Neural progenitor cell (in vitro differentiated cells): ENCODE results near the gene PKN1. TPM values are rescaled to one million over a fixed set of nuclear protein-coding genes. Genes with fewer than 3 reads are reported as not detected.

Experiments
- DNase-seq: peaks from one replicate; pipeline ENCODE4 v3.0.0-alpha.2; 2016; ENCODE audit warnings: low spot score
- H2AFZ ChIP-seq: fragments of 200-600 bp; sonication (generic); replicated peaks from 2 replicates; pipeline ENCODE4 v1.6.1; 2016; ENCODE audit warnings: antibody characterized with exemption
- H3F3A ChIP-seq: fragments of 200-600 bp; sonication (generic); 2 replicates; pipeline ENCODE4 v1.6.1; 2016; ENCODE audit warnings: antibody characterized with exemption, low read depth
- H3K27ac ChIP-seq: fragments of 200-600 bp; sonication (generic); 2 replicates; pipeline ENCODE4 v1.5.1; 2016; ENCODE audit warnings: mild to moderate bottlenecking
- H3K27me3 ChIP-seq: fragments of 200-600 bp; sonication (generic); 2 replicates; pipeline ENCODE4 v1.6.1; 2016; ENCODE audit warnings: mild to moderate bottlenecking, moderate library complexity
- H3K36me3 ChIP-seq: fragments of 200-600 bp; sonication (generic); 2 replicates; pipeline ENCODE4 v1.5.1; 2016
- H3K4me1 ChIP-seq: fragments of 200-600 bp; sonication (generic); 2 replicates; pipeline ENCODE4 v1.6.1; 2016; ENCODE audit warnings: mixed run types
- H3K4me2 ChIP-seq: fragments of 200-600 bp; sonication (generic); 2 replicates; pipeline ENCODE4 v1.6.1; 2016
- H3K4me3 ChIP-seq: fragments of 200-600 bp; sonication (generic); 2 replicates; pipeline ENCODE4 v1.5.1; 2016
- H3K79me2 ChIP-seq: fragments of 200-600 bp; sonication (generic); 2 replicates; pipeline ENCODE4 v1.6.1; 2016; ENCODE audit warnings: low read depth
- H3K9ac ChIP-seq: fragments of 200-600 bp; sonication (generic); 2 replicates; pipeline ENCODE4 v1.6.1; 2016
- H3K9me3 ChIP-seq: fragments of 200-600 bp; sonication (generic); 2 replicates; pipeline ENCODE4 v1.5.1; 2016; ENCODE audit warnings: low read depth
- H4K20me1 ChIP-seq: fragments of 200-600 bp; sonication (generic); 2 replicates; pipeline ENCODE4 v1.6.1; 2016; ENCODE audit warnings: low read depth
- H3K27ac Mint-ChIP-seq: 3 replicates; pipeline ENCODE4 v1.8.0; 2021; ENCODE audit warnings: mixed read lengths
- H3K27me3 Mint-ChIP-seq: 2 replicates; pipeline ENCODE4 v1.8.0; 2022; ENCODE audit warnings: low read depth, mild to moderate bottlenecking, inconsistent platforms, moderate library complexity, mixed read lengths; ENCODE audit not compliant: insufficient read depth
- H3K36me3 Mint-ChIP-seq: 3 replicates; pipeline ENCODE4 v1.8.0; 2021; ENCODE audit warnings: mixed read lengths
- H3K4me1 Mint-ChIP-seq: 3 replicates; pipeline ENCODE4 v1.8.0; 2021; ENCODE audit warnings: mixed read lengths
- H3K4me3 Mint-ChIP-seq: 3 replicates; pipeline ENCODE4 v1.8.0; 2021; ENCODE audit warnings: mild to moderate bottlenecking, moderate library complexity, mixed read lengths
- H3K9me3 Mint-ChIP-seq: 3 replicates; pipeline ENCODE4 v1.8.0; 2020; ENCODE audit warnings: mixed read lengths
- EZH2 ChIP-seq: fragments of 200-600 bp; sonication (generic); IDR thresholded peaks from 2 replicates; pipeline ENCODE4 v1.6.1; 2017; ENCODE audit warnings: antibody characterized with exemption, mild to moderate bottlenecking, moderate library complexity
- EZH2phosphoT487 ChIP-seq: fragments of 200-600 bp; sonication (generic); IDR thresholded peaks from 2 replicates; pipeline ENCODE4 v1.6.1; 2017; ENCODE audit warnings: antibody characterized with exemption
- total RNA-seq: library from RNA; depleted of rRNA; stranded (reverse); fragments of >200 nt; gene quantifications from 2 replicates; pipeline ENCODE4 v1.2.3, GENCODE V29; 2015; ENCODE audit warnings: low replicate concordance
- TF ChIP-seq, protein P1 (sequence below): fragments of 200-600 bp; sonication (generic); IDR thresholded peaks from 2 replicates; pipeline ENCODE4 v1.5.1; 2017; ENCODE audit warnings: antibody characterized with exemption, mild to moderate bottlenecking

The PKN1 gene
- total RNA-seq, 1 donor from 2014 or later, result 29.0 TPM

DNA sequence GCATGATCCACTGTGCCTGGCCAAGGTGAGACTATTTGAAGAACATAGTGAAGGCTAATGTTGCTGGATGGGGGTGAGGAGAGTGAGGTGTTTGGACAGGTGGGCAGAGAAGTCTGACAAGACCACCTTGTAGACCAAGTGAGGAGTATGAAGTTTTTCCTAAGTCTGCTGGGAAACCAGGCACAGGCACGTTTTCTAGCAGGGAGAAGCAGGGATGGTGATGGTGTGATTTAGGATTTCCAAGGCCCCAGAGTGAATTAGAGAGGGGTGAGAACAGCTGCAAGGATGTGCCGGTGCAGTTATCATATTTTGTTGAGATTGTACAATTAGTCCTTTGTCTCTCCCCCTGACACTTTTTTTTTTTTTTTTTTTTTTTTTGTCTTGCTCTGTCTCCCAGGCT is 5.6 kb upstream of the PKN1 start:
- peaks cover 16% of the 10 kb centered on the region for H3F3A ChIP-seq
- H3K4me1 Mint-ChIP-seq, result peaks cover 5% of the 10 kb centered on the region
- H3K9me3 Mint-ChIP-seq, result no peaks in the 10 kb centered on the region
- no peaks in the 10 kb centered on the region for H3K4me1 ChIP-seq
- no peak for DNase-seq
- H3K4me2 ChIP-seq, result no peak overlapping the region
- no peak overlapping the region for H3K4me3 Mint-ChIP-seq
- no peak overlapping the region for H2AFZ ChIP-seq
- H4K20me1 ChIP-seq, result no peaks in the 10 kb centered on the region
- H3K9ac ChIP-seq, result no peak overlapping the region
- H3K4me3 ChIP-seq, result no peak overlapping the region
- no peak overlapping the region for H3K27ac Mint-ChIP-seq
- H3K27ac ChIP-seq, result no peak overlapping the region
- no peaks in the 10 kb centered on the region for H3K79me2 ChIP-seq
- no peaks in the 10 kb centered on the region for H3K36me3 Mint-ChIP-seq
- no peaks in the 10 kb centered on the region for H3K36me3 ChIP-seq
- H3K9me3 ChIP-seq, result no peaks in the 10 kb centered on the region
- H3K27me3 Mint-ChIP-seq, result peaks cover 10% of the 10 kb centered on the region
- TF ChIP-seq, protein P1, sequence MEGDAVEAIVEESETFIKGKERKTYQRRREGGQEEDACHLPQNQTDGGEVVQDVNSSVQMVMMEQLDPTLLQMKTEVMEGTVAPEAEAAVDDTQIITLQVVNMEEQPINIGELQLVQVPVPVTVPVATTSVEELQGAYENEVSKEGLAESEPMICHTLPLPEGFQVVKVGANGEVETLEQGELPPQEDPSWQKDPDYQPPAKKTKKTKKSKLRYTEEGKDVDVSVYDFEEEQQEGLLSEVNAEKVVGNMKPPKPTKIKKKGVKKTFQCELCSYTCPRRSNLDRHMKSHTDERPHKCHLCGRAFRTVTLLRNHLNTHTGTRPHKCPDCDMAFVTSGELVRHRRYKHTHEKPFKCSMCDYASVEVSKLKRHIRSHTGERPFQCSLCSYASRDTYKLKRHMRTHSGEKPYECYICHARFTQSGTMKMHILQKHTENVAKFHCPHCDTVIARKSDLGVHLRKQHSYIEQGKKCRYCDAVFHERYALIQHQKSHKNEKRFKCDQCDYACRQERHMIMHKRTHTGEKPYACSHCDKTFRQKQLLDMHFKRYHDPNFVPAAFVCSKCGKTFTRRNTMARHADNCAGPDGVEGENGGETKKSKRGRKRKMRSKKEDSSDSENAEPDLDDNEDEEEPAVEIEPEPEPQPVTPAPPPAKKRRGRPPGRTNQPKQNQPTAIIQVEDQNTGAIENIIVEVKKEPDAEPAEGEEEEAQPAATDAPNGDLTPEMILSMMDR, result no peak
- TF ChIP-seq EZH2 (no peak), EZH2phosphoT487 (no peak)
- H3K27me3 ChIP-seq, result peaks cover 19% of the 10 kb centered on the region

DNA sequence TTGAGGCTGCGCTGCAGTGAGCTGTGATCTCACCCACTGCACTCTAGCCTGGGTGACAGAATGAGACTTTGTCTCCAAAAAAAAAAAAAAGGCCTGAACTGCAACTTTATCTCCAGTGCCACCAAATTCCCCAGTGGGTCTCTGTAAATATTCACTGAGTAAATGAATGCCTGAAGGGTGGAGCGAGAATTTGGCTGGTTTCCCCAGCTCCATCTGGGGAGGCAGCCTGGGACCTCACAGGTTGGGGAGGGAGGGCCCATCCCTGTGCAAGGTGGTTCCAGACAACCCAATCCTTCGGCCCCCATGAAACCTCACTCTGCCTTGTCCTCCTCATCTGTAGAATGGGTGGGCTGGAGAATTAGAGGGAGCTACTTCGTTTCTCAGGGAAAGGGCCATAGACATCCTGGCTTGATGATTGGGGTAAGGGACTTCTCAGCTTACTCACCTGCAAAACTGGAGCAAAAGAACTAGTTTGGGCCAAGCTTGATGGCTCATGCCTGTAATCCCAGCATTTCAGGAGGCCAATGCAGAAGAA is 4.2 kb upstream of the PKN1 start:
- Histone ChIP-seq H3K36me3 (no peaks in the 10 kb centered on the region), H3K4me3 (no peak overlapping the region), H3K27ac (no peak overlapping the region), H3K79me2 (peaks cover 2% of the 10 kb centered on the region), H4K20me1 (peaks cover 3% of the 10 kb centered on the region), H3K9me3 (no peaks in the 10 kb centered on the region), H2AFZ (no peak overlapping the region), H3K9ac (no peak overlapping the region), H3K4me1 (peaks cover 3% of the 10 kb centered on the region), H3K4me2 (no peak overlapping the region), H3K27me3 (peaks cover 19% of the 10 kb centered on the region), H3F3A (peaks cover 20% of the 10 kb centered on the region)
- no peak overlapping the region for H3K4me3 Mint-ChIP-seq
- no peaks in the 10 kb centered on the region for H3K36me3 Mint-ChIP-seq
- no peak for DNase-seq
- no peak overlapping the region for H3K27ac Mint-ChIP-seq
- peaks cover 7% of the 10 kb centered on the region for H3K27me3 Mint-ChIP-seq
- H3K9me3 Mint-ChIP-seq, result no peaks in the 10 kb centered on the region
- H3K4me1 Mint-ChIP-seq, result peaks cover 8% of the 10 kb centered on the region
- TF ChIP-seq EZH2, result no peak

DNA sequence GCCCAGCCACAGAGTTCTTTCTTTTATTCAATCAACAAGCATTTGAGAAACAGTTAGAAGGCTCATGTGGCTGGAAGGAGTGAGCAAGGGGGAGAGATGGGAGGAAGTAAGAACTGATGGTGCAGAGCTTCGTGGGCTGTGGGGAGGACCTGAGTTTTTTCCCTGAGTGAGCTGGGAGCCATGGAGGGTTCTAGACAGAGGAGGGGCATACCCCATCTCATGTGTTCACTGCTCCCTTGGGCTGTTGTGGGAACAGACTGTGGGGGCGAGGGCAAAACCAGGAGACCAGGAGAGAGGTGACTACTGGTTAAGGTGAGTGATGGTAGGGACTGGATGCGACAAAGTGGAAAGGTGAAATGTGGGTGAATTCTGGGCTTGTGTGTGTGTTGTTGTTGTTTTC is 2.4 kb upstream of the PKN1 start:
- TF ChIP-seq, protein P1, result no peak
- no peak for TF ChIP-seq EZH2phosphoT487
- TF ChIP-seq EZH2, result no peak
- H3K9me3 Mint-ChIP-seq, result no peaks in the 10 kb centered on the region

DNA sequence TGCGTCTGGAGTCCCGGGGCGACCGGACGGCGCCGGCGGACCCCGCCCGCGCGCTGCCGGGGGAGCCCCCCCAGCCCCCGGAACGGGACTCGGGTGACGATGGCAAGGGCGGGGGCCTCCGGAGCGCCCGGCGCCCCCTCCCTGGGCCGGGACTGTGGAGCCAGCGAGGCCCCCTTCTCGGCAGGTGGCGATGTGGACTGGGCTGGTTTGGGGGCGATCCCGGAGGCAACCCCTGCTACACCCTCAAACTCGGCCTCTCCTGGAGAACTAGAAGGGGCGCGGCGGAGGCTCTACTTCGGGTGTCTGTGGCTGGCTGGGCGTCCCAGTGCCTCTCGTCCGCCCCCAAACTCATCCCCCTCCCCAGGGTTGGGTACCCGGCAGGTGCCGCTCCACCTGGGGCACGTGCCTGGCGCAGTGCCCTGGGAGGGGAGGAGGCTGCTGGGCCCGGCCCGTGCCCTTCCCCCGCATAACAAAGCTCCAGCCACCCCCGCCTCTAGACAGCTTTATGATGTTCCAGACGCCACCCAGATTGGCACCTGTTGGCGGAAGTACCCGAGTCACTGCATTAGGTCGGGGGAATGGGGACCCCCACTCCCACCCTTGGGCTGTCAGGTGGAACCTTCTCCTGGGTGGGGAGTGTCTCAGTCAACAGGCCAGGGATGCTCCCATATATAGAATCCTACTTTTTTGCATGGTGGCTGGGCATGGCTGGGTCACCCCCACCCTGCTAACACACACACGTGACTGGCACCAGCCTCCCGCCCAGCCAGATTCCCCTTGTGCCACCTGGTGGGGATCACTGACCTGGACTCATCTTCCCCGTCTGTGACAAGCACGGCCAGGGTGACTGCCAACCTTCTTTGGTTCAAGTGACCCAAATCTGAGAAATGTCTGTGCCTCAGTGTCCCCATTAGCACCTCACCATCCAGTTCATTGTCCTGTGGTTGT is 722 bp downstream of the PKN1 start:
- Histone ChIP-seq H4K20me1 (peaks cover 36% of the 10 kb centered on the region), H3K4me2 (peak overlapping the region; percentile 99), H3F3A (peaks cover 34% of the 10 kb centered on the region), H3K27ac (no peak overlapping the region), H2AFZ (no peak overlapping the region), H3K9ac (peak overlapping the region; percentile 88), H3K79me2 (peaks cover 35% of the 10 kb centered on the region), H3K4me1 (peaks cover 10% of the 10 kb centered on the region), H3K4me3 (peak overlapping the region; percentile 94), H3K9me3 (no peaks in the 10 kb centered on the region), H3K27me3 (peaks cover 19% of the 10 kb centered on the region), H3K36me3 (no peaks in the 10 kb centered on the region)
- TF ChIP-seq, protein P1, result no peak
- TF ChIP-seq EZH2 (no peak), EZH2phosphoT487 (no peak)
- Mint-ChIP-seq H3K27ac (no peak overlapping the region), H3K36me3 (no peaks in the 10 kb centered on the region), H3K4me1 (peaks cover 14% of the 10 kb centered on the region), H3K4me3 (peak overlapping the region; percentile 81), H3K9me3 (no peaks in the 10 kb centered on the region), H3K27me3 (peaks cover 7% of the 10 kb centered on the region)
- peak; percentile 48 for DNase-seq

More for the DNA sequence above, 2.4 kb upstream of the PKN1 start:
- Histone ChIP-seq H3K36me3 (no peaks in the 10 kb centered on the region), H3K4me2 (no peak overlapping the region), H3F3A (peaks cover 32% of the 10 kb centered on the region), H4K20me1 (peaks cover 17% of the 10 kb centered on the region), H3K27ac (no peak overlapping the region), H2AFZ (no peak overlapping the region), H3K79me2 (peaks cover 10% of the 10 kb centered on the region), H3K9ac (no peak overlapping the region), H3K27me3 (peaks cover 19% of the 10 kb centered on the region), H3K4me3 (no peak overlapping the region), H3K4me1 (peaks cover 10% of the 10 kb centered on the region), H3K9me3 (no peaks in the 10 kb centered on the region)
- Mint-ChIP-seq H3K36me3 (no peaks in the 10 kb centered on the region), H3K27me3 (peaks cover 7% of the 10 kb centered on the region), H3K4me3 (peak overlapping the region; percentile 34), H3K27ac (no peak overlapping the region), H3K4me1 (peaks cover 16% of the 10 kb centered on the region)
- DNase-seq, result no peak
